HFF-Myc (cell line): Measurements from ENCODE around the gene ARPC5.

Experiments
- DNase-seq: peaks from one replicate; pipeline ENCODE4 v3.0.0-alpha.2; 2011; ENCODE audit warnings: low read depth; ENCODE audit errors: extremely low read depth
- H3K4me3 ChIP-seq: replicated peaks from 2 replicates; pipeline ENCODE4 v1.5.1; 2011; ENCODE audit warnings: low read depth, mild to moderate bottlenecking, control low read depth, low read length
- TF ChIP-seq, protein P1 (sequence below): IDR thresholded peaks from 2 replicates; pipeline ENCODE4 v1.5.1; 2012; ENCODE audit warnings: mild to moderate bottlenecking, low read depth, low read length, control low read depth; ENCODE audit errors: missing control alignments

The ARPC5 gene

DNA sequence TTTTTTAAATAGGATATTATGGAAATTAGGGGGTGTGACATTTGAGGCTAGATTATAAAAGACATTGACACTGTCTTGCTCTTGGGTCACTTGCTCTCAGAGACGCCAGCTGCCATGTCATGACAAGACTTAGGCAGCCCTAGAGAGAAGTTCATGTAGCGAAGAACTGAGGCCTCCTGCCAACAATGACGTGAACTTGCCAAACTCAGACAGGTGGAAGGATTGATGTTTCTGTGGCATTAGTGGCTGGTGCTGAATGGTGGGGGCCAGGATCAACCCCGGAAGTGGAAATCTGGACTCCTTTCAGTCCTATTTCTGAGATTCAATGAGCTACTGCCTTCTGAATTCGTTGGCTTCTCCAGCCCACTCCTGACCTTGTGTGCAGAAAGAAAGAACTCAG lies 60.0 kb downstream of the ARPC5 start:
- H3K4me3 ChIP-seq, result no peak overlapping the region
- no peak for DNase-seq
- TF ChIP-seq, protein P1, sequence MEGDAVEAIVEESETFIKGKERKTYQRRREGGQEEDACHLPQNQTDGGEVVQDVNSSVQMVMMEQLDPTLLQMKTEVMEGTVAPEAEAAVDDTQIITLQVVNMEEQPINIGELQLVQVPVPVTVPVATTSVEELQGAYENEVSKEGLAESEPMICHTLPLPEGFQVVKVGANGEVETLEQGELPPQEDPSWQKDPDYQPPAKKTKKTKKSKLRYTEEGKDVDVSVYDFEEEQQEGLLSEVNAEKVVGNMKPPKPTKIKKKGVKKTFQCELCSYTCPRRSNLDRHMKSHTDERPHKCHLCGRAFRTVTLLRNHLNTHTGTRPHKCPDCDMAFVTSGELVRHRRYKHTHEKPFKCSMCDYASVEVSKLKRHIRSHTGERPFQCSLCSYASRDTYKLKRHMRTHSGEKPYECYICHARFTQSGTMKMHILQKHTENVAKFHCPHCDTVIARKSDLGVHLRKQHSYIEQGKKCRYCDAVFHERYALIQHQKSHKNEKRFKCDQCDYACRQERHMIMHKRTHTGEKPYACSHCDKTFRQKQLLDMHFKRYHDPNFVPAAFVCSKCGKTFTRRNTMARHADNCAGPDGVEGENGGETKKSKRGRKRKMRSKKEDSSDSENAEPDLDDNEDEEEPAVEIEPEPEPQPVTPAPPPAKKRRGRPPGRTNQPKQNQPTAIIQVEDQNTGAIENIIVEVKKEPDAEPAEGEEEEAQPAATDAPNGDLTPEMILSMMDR, result no peak

DNA sequence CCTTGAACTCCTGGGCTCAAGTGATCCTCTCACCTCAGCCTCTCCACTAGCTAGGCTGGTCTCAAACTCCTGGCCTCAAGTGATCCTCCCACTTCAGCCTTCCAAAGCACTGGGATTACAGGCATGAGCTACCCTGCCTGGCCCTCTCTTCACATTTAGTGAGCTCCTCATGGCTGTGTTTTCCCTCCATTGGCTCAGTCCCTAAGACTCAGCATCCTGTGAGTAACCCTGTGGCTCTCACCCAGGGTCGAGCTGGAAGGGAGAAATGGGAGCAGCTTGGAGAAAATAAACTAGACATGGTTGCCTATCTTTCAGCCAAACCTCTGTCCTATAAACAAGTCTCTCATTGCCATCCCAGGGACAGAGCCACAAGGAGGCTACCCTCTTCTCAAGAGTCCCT lies 62.9 kb downstream of the ARPC5 start:
- TF ChIP-seq, protein P1, result no peak
- DNase-seq, result no peak
- no peak overlapping the region for H3K4me3 ChIP-seq

DNA sequence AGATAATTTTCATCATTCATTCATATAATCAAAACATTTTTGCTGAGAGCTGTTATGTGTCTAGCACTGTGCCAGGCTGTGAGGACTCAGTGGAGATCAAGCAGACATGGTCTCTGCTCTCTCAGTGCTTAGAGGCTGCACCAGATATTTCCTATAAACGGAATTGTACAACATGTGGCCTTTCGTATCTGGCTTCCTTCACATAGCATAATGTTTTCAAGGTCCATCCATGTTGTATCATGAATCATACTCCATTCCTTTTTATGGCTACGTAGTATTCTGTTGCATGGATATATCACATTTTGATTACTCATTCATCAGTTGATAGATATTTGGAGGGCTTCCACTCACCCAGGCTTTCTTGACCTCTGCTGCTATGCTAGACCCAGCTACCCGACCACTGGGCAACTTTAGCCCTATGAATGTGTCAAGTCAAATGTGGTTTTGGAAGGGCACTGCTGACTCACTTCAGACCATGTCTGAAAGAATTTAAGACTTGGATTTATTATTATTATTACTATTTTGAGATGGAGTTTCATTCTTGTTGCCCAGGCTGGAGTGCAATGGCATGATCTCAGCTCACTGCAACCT lies 63.8 kb downstream of the ARPC5 start:
- no peak overlapping the region for H3K4me3 ChIP-seq
- DNase-seq, result no peak
- TF ChIP-seq, protein P1, result no peak
